GM18858 (cell line): ENCODE results near the gene ABCB1.
"Not testable (repeated sequence)": the region's sequence is repeated elsewhere in the genome, so short reads cannot be mapped to it uniquely, and the experiment has no call there.

Experiments used
- ATAC-seq: cut with Tn5 transposase; IDR thresholded peaks from one replicate; pipeline ENCODE4 v1.9.1; 2021; ENCODE audit not compliant: unreplicated experiment

The ABCB1 gene

GRCh38 chr7:87580636-87581035 is 20.0 kb downstream of the ABCB1 start:
- ATAC-seq: no peak

GRCh38 chr7:87575521-87575920 is 25.2 kb downstream of the ABCB1 start:
- no peak for ATAC-seq

GRCh38 chr7:87574630-87575029 is 26.1 kb downstream of the ABCB1 start:
- no peak for ATAC-seq

GRCh38 chr7:87572513-87572912 is 28.2 kb downstream of the ABCB1 start:
- not testable (repeated sequence) for ATAC-seq

- no peak for ATAC-seq
Measured at GRCh38 chr7:87570178-87570577, 30.5 kb downstream of the ABCB1 start.

- ATAC-seq: no peak
Measured at GRCh38 chr7:87567052-87567451, 33.6 kb downstream of the ABCB1 start.

- no peak for ATAC-seq
Measured at GRCh38 chr7:87566311-87566900, 34.3 kb downstream of the ABCB1 start.

- ATAC-seq: no peak
Measured at GRCh38 chr7:87565877-87566276, 34.8 kb downstream of the ABCB1 start.

GRCh38 chr7:87564296-87564963 is 36.3 kb downstream of the ABCB1 start:
- ATAC-seq: peak; percentile 92

GRCh38 chr7:87561702-87562101 is 39.0 kb downstream of the ABCB1 start:
- ATAC-seq: no peak

- ATAC-seq: no peak
Measured at GRCh38 chr7:87561102-87561501, 39.6 kb downstream of the ABCB1 start.

GRCh38 chr7:87552351-87552900 is 48.3 kb downstream of the ABCB1 start:
- ATAC-seq: no peak

GRCh38 chr7:87548123-87548919 is 52.4 kb downstream of the ABCB1 start:
- ATAC-seq: no peak

- no peak for ATAC-seq
Measured at GRCh38 chr7:87545760-87546159, 54.9 kb downstream of the ABCB1 start.

- ATAC-seq: peak; percentile 71
Measured at GRCh38 chr7:87543623-87544022, 57.1 kb downstream of the ABCB1 start.

- no peak for ATAC-seq
Measured at GRCh38 chr7:87541648-87542047, 59.0 kb downstream of the ABCB1 start.

GRCh38 chr7:87538052-87538451 is 62.6 kb downstream of the ABCB1 start:
- no peak for ATAC-seq

- ATAC-seq: no peak
Measured at GRCh38 chr7:87534072-87534471, 66.6 kb downstream of the ABCB1 start.

GRCh38 chr7:87530126-87530525 is 70.6 kb downstream of the ABCB1 start:
- ATAC-seq: no peak

GRCh38 chr7:87528730-87529129 is 72.0 kb downstream of the ABCB1 start:
- no peak for ATAC-seq

GRCh38 chr7:87518735-87519134 is 81.9 kb downstream of the ABCB1 start:
- no peak for ATAC-seq

- no peak for ATAC-seq
Measured at GRCh38 chr7:87517891-87518290, 82.8 kb downstream of the ABCB1 start.
